HG02870 (cell line): ENCODE results near the gene SOCS3.
A peak's percentile ranks its signal among the peaks of the same experiment; 100 is the strongest.

Experiments
- ATAC-seq: cut with Tn5 transposase; IDR thresholded peaks from one replicate; pipeline ENCODE4 v1.9.1; 2021; ENCODE audit warnings: mild to moderate bottlenecking, moderate library complexity; ENCODE audit not compliant: unreplicated experiment

SOCS3 gene, protein sequence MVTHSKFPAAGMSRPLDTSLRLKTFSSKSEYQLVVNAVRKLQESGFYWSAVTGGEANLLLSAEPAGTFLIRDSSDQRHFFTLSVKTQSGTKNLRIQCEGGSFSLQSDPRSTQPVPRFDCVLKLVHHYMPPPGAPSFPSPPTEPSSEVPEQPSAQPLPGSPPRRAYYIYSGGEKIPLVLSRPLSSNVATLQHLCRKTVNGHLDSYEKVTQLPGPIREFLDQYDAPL

GRCh38 chr17:78359997-78360370 lies at the start of gene SOCS3:
Gene SOCS3 (minus strand): TSS chr17:78360077. CDS start chr17:78359095, 982 bp downstream.
- ATAC-seq, result peak; percentile 47

DNA sequence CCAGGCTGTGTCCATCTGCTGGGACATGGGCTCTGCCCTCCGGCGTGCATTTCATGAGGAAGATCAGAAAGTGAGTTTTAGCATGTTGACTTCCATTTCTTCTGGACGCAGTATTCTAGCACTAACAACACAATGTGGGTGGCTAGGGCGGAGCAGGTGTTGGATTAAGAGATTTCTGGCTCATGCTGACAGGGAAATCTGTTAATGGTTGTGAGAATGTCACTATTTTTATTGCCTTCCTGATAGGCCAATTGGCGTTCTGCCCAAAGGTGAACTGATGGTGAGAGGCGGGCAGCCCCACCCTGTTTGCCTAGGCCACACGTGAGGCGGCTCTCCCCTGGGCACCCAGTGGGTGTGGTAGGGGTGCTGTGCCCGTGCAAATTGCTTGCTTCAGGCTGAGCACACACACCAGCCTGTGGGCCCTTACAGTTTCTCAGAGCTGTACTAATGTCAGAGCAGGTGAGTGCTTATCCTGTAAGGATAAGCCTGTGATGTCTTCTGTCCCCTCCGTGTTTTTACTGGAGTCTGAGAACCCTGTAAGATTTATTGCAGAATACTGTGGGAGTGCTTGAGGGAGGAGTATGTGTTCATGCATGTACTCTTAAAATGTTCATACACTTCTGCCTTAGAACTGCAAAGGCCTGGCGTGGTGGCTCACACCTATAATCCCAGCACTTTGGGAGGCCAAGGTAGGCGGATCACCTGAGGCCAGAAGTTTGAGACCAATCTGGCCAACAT lies 49.5 kb upstream of the SOCS3 start:
- no peak for ATAC-seq

DNA sequence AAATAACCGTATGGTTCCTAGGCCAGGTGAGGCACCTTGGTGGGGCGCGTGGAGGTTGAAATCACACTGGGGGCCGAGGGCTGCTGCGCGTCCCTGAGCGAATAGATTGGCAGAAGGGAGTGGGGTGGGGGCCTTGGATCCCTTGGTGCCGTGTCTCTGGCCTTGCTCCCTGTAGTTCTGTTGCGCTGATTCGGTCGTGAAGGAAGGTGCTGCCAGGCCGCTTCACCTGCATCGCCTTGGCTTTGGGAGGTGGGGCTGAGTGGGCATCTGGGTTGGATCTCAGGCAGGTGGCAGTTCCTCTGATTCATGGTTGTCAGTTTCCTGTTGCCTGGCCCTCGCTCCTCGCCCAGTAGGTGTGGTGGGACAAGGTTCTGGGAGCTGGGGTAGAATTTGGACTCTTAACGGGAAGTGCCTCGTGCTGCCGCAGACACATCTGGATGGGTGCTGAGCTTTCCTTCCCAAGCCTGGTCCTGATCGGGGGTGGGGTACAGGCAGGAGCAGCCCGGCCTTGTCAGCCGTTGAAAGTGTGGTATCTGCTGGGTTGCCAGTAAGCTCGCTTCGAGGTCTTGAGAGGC lies 48.7 kb upstream of the SOCS3 start:
- ATAC-seq, result no peak

- no peak for ATAC-seq
Observed at GRCh38 chr17:78407387-78408000, 47.6 kb upstream of the SOCS3 start.

DNA sequence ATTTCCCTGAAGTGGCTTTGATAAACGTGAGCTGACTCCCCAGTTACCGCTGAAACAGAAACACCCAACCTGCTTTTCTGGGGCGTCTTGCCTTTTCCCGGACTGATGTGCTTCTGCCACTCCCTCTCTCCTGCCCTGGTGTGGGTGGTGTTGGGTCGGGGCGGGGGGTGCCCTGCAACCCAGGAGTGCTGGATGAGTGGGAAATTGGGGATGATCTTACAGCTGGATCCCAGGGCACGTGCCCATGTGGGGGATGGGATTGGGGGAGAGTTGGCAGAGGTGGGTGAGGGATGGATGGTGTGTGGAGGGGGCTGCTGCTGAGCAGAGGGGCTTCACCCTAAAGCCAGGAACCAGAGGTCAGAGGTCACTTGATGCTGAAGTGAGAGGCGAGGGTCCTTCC lies 47.0 kb upstream of the SOCS3 start:
- no peak for ATAC-seq

DNA sequence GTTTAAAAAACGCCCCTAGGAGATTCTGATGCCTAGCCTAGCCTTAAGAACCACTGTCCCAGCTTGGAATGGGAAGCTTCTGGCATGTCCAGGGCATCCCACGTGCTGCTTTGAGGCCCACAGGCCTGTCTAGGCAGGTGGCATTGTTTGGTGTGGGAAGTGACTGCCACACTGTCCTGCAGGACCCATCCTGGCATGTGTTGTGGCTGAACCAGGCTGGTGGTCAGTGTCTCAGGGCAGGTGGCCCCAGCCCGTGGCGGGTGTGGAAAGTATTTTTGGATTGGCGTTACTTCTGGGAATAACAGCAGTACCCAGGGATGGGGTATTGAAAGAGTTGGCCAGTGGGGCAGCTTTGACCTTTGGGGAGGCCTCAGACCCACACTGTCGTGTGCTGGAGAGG lies 46.5 kb upstream of the SOCS3 start:
- no peak for ATAC-seq

DNA sequence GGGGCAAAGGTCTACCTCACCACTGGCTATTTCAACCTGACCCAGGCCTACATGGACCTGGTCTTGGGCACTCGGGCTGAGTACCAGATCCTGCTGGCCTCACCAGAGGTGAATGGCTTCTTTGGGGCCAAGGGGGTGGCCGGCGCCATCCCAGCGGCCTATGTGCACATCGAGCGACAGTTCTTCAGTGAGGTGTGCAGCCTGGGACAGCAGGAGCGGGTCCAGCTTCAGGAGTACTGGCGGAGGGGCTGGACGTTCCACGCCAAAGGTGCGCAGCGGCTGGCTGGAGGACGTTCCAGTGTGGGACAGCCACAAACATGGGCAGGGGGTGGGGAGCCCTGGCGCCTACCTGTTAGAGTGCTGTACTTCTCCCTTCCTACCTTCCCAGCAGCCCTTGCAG lies 43.9 kb upstream of the SOCS3 start:
- ATAC-seq, result no peak

GRCh38 chr17:78401891-78402290 lies 42.0 kb upstream of the SOCS3 start:
- ATAC-seq, result no peak

- ATAC-seq, result no peak
Observed at GRCh38 chr17:78401246-78401645, 41.4 kb upstream of the SOCS3 start.

GRCh38 chr17:78400581-78401240 lies 40.8 kb upstream of the SOCS3 start:
- ATAC-seq, result no peak

- ATAC-seq, result no peak
Observed at GRCh38 chr17:78399693-78400144, 39.8 kb upstream of the SOCS3 start.

DNA sequence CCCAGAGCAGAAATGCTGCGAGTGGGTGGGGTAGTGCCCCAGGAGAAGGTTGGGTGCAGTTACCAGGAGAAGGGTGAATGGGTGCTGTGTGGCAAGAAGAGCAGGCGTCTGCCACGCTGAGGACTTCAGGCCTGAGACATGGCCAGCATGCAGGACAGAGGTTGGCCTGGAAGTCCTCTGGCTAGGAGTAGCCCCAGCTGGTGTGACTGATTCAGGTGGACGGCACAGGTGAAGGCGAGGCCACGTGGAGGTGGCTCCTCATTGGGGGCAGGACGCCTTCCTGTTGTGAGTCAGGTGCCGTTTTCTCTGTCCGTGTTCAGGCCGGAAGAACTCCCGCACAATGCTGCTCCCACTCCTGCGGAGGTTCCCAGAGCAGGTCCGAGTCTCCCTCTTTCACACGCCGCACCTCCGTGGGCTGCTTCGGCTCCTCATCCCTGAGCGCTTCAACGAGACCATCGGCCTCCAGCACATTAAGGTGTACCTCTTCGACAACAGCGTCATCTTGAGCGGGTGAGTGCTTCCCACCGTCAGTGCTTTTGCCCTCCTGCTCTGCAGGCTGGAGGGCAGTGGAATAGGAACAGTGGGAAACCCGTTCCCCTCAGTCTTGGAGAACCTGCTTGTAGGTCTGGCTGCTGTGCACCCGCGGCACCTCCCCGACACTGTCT lies 39.3 kb upstream of the SOCS3 start:
- no peak for ATAC-seq

DNA sequence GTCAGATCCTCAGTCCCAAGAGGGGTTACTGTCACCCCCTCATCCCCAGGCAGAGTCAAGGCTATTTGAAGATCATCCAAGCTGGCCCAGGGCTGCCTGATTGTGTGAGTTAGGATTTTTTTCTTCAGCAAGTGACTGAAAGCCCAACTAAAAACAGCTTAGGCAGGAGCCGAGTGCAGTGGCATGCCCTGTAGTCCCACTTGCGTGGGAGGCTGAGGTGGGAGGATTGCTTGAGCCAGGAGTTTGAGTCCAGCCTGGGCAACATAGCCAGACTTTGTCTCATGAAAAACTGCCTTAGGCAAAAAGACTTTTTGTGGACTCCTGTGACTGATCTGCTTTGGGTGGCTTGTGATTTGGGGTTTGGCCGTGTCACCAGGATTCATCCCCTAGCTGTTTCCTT lies 38.5 kb upstream of the SOCS3 start:
- ATAC-seq, result no peak

DNA sequence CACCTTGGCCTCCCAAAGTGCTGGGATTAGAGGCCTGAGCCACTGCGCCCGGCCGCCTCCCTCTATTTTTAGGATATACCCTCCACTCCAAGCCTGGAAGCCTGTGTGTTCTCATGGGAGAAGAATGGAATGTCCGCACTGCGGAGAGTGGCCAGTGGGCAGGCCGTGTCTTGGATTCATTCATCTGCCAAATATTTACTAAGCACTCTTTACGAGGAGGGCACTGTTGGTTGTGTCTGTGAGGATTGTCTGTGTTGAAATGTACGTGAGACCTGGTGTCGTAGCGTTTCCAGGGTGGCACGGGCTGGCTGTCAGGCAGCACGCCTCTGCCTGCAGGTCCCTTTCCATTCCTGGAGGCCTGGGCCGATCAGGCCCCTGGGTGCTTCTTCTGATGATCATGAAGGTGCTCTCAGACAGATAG lies 37.8 kb upstream of the SOCS3 start:
- no peak for ATAC-seq

- ATAC-seq, result no peak
Observed at GRCh38 chr17:78396441-78397337, 36.8 kb upstream of the SOCS3 start.

DNA sequence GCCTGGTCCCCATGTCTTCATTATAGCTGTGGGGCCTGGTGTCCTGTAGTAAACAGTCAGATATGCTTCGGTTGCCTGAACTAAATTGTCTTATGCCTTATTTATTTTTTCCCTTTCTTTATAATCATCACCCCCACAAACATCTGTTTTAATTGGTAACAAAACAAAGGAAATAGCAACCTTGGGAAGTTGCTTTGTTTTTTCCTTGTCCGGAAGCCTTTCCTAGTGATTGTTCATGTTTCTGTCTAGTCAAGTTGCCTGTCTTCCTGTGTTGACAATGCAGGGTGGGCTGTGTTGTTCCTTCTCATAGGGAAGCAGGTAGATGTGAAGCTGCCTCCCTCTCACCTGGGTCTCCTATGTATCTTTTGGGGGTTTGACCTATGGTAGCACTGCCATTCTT lies 35.3 kb upstream of the SOCS3 start:
- ATAC-seq, result no peak

- no peak for ATAC-seq
Observed at GRCh38 chr17:78394209-78394608, 34.3 kb upstream of the SOCS3 start.

GRCh38 chr17:78393575-78393974 lies 33.7 kb upstream of the SOCS3 start:
- no peak for ATAC-seq

- no peak for ATAC-seq
Observed at GRCh38 chr17:78392295-78392694, 32.4 kb upstream of the SOCS3 start.

DNA sequence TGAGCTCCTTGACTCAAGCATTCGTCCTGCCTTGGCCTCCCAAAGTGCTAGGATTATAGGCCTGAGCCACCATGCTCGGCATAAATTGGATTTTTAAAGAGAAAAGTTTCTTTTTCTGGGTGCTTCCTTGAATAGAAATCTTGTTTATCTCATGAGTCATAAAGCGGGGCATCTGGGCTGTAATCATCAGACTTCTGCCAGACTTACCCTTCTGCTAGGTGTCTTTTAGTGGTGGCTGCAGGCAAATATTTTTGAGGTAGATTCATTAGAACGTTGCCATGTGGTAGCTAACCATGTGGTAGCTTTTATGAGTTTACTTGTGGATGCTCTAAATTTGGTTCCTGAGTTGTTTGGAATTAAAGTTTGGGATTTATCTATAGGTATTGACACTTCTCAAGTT lies 32.0 kb upstream of the SOCS3 start:
- no peak for ATAC-seq
